GM18909 (cell line): ENCODE data around the gene XRCC6.
"Not testable (repeated sequence)": the region's sequence is repeated elsewhere in the genome, so short reads cannot be mapped to it uniquely, and the experiment has no call there.

Experiments used
- ATAC-seq: cut with Tn5 transposase; IDR thresholded peaks from one replicate; pipeline ENCODE4 v1.9.1; 2021; ENCODE audit warnings: mild to moderate bottlenecking; ENCODE audit not compliant: unreplicated experiment, poor library complexity

Gene XRCC6

DNA sequence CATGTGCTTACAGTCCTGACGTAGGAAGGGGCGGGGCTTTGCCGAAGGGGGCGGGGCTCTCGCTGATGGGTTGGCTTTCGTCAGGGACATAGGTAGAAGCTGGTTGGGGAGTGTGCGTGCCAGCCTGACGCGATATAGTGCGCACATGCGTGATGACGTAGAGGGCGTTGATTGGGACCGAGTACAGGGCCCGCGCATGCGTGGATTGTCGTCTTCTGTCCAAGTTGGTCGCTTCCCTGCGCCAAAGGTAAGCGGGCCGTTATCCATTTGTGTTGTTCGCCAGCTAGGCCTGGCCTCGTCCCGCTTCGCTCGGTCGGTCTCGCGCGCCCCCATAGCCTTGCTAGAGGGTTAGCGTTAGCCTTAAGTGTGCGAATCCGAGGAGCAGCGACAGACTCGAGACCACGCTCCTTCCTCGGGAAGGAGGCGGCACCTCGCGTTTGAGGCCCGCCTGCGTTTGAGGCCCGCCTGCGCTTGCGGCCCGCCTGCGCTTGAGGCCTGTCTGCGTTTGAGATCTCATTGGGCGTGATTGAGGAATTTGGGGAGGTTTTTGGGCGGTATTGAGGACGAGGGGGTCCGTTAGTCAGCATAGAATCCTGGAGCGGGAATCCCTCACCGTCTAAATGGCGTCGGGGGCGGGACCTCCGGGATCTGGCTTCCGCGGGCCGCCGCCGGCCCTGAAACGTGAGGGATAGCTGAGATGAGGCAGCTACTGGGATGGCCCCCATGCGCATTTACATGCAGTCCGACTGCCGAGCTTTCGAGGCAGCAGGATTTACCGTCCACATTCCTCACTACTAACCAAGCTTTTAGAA, at the start of gene XRCC6:
Gene XRCC6 (plus strand): TSS at position 197 of the 812 bp plus-strand sequence. CDS start 710 bp downstream, outside the sequence.
- ATAC-seq: peak; percentile 84

GRCh38 chr22:41571786-41572185, 49.3 kb upstream of the XRCC6 start:
- ATAC-seq: no peak

- ATAC-seq: not testable (repeated sequence)
Measured at GRCh38 chr22:41572305-41572704, 48.8 kb upstream of the XRCC6 start.

GRCh38 chr22:41573677-41574076, 47.4 kb upstream of the XRCC6 start:
- ATAC-seq: no peak

DNA sequence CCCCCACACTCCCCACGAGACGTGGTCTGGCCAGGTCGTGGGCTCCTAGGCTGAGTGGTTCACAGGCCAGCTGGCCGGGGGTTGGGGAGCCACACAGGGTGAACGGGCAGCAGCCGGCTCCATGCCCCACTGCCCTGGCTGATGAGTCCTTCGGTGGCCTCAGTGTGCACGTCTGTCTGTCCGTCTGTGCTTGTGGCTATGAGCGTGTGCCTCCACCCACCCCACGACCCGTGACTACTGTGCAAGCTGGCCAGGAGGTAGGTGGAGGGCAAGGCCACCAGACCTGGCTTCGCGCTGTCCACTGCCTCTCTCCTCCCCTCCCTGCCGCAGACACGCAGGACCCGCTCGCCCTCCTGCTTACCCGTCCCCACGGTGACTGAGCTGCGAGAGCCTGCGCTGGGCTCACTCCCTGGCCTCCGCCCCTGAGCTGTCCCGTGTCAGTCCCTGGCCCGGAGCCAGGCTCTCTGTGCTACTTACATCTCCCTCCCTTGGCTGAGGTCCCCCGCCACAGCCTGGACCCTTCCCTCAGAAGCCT, 46.2 kb upstream of the XRCC6 start:
- ATAC-seq: no peak

- no peak for ATAC-seq
Measured at GRCh38 chr22:41575533-41575932, 45.6 kb upstream of the XRCC6 start.

- ATAC-seq: no peak
Measured at GRCh38 chr22:41576877-41577276, 44.2 kb upstream of the XRCC6 start.

DNA sequence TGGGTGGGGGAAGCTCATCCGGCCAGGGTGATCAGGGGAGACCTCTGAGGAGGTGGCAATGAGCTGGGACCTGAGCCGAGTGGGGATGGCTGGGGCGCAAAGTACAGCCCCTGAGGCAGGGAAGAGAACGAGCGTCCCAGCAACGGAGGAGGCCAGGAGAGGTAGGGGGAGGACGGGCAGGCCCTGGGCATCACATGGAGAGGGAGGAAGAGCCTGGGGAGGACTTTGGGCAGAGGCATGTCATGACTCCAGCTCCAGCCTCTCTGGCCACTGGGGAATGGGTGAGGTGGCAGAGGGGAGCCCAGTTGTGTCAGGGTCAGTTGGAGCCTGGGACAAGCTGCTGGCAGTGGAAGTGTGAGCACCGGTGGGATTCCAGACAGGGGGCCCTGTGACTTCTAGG, 43.0 kb upstream of the XRCC6 start:
- no peak for ATAC-seq

DNA sequence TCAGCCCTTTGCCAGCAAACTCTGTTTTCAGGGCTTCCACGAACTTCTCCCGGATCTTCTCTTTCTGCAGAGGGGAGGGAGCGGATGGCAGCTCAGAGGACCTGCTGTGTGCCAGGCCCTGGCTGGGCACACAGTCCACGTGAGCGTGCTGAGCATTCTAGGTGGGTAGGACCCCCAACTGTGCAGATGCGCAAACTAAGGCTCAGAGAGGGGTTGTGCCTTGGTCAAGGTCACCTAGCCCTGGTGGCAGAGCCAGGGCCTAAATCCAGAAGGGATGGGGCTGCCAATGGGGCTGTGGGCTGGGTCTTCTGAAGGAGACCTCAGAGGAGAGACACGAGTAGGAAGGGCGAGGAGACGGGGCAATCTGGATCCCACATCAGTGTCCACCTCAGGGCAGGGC, 42.3 kb upstream of the XRCC6 start:
- ATAC-seq: no peak

- ATAC-seq: no peak
Measured at GRCh38 chr22:41579297-41579996, 41.6 kb upstream of the XRCC6 start.

DNA sequence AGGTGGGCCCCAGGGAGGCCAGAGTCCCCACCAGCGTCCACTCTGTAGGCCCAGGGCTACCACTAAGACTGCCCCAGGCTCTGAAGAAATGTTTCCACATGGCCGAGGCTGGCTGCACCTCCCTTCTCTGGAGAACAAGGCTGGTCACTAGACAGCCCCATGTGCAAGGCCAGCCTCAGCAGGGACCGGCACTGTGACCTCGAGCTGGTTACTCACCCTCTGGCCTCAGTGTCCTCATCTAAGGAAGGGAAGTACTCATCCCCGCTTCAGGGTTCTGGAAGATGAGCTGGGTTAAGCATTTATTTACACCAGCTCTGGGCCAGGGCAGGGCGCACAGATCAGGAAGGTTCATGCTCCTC, 41.1 kb upstream of the XRCC6 start:
- ATAC-seq: no peak

DNA sequence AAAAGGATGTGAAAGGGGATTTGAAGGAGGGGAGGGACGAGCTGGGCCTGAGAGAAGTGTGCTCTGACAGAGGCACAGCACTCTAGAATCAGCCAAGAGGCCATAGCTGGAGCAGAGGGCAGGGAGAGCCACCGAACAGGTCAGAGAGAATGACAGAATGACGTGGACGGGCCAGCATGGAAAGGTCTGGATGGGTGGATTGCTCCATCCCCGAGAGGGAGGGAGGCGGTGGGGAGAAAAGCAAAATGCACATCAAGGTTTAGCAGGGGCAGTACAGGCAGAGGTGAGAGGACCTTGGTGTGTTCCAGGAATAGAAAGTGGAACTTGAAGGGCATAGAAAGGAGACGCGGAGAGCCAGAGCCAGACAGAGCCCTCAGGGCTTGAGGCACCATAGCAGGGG, 38.4 kb upstream of the XRCC6 start:
- no peak for ATAC-seq

DNA sequence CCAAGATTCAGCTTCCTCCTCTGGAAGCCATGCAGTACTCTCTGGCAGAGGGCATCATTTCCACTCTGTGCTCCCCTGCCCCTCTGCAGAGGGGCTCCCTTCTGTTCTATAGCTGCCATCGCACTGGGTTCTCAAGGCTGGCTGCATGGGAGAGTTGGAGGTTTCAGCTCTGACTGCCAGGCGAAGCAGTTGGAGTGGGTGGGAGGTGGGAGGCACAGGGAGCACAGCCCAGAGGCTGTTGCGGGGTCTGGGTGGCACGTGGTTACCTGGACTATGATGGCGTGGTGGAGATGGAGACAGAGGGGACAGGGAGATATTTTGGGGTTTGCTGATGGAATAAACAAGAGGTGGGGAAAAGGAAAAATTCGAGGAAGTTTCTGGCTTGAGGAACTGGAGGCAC, 36.2 kb upstream of the XRCC6 start:
- ATAC-seq: no peak

GRCh38 chr22:41585898-41586297, 35.2 kb upstream of the XRCC6 start:
- ATAC-seq: no peak

DNA sequence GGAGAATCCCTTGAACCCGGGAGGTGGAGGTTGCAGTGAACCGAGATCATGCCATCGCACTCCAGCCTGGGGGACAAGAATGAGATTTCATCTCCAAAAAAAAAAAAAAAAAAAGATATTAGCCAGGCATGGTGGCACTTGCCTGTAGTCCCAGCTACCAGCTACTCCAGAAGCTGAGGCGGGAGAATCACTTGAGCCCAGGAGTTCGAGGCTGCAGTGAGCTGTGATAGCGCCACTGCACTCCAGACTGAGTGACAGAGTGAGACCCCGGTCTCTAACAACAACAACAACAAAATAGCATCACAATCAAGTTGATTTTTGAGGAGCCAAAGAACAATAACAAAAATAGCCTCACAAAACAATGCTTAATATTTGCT, 33.8 kb upstream of the XRCC6 start:
- ATAC-seq: no peak

GRCh38 chr22:41589391-41590241, 31.5 kb upstream of the XRCC6 start, which contains the start of gene PMM1:
PMM1 (minus strand) TSS chr22:41589840; CDS start chr22:41589805, 35 bp downstream.
- ATAC-seq: peak; percentile 86

- not testable (repeated sequence) for ATAC-seq
Measured at GRCh38 chr22:41593336-41593960, 27.6 kb upstream of the XRCC6 start.

GRCh38 chr22:41595703-41596102, 25.4 kb upstream of the XRCC6 start:
- no peak for ATAC-seq

DNA sequence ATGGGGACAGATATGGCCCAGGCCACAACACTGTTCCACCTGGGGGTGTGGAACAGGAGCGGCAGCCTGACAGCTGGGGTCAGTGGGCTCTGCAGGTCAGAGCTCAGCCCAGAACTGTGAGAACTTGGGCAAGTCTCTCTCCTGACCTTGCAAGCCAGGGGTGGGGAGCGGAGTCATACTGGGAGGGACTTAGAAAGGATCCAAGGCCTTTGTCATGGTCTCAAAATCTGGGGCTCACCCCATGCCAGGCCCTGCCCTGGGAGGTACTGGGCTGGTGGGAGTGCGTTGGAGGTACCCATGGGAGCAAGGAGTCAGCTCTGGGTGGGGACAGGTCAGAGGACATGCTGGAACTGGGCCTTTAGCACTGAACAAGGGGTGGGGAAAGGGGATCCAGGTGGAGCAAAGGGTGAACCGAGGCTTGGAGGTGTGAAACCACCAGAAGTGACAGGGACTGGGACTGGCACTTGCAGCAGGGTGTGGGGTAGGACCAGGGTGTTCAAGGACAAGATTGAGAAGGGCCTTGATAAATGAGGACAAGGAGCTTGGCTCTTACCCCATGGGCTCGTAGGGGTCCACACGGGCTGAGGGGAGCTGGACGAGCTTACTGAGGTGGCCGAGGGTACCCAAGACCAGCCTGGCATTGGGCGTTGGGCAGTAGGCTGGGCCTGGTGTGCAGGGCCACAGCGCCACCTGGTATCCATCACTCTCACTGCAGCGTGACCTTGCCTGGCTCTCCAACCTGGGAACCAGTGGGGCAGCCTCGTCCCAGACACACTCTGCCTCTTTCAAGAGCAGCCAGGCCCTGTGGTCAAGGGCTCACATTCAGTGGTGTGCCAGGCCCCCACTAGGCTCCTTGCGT, 24.1 kb upstream of the XRCC6 start:
- no peak for ATAC-seq
